ENCODE data around the gene ABCF1.
"Not testable (repeated sequence)": the region's sequence is repeated elsewhere in the genome, so short reads cannot be mapped to it uniquely, and the experiment has no call there.

The ABCF1 gene

DNA sequence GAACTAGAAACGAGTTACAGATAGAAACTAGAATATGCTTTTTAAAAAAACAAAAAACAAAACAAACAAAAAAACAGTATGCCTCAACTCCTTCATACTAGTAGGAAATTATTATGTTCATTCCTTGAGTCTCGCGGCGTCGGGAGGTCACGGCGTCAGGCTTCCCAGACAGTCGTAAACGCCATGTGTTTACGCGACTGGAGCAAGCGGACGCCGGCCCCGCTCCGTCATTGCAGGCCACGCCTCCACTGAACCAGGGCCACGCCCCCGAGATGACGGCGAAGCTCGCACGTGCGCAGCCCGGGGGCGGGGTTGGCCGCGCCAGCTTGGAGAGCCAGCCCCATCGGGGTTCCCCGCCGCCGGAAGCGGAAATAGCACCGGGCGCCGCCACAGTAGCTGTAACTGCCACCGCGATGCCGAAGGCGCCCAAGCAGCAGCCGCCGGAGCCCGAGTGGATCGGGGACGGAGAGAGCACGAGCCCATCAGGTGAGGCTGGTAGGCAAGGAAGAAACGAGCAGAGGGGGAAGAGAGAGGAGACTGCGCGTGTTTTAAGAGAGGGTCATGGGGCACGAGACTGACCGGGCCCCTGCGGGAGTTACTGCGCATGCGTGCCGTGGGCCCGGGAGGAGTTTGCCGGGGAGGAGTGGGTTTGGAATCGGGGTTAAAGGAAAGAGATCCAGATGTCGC is at the start of gene ABCF1:
Gene ABCF1, plus strand, starts transcription at position 368 of the 687 bp plus-strand sequence. Its CDS starts 46 bp downstream, at position 414.
- DNase-seq = peak; percentile 99

DNA sequence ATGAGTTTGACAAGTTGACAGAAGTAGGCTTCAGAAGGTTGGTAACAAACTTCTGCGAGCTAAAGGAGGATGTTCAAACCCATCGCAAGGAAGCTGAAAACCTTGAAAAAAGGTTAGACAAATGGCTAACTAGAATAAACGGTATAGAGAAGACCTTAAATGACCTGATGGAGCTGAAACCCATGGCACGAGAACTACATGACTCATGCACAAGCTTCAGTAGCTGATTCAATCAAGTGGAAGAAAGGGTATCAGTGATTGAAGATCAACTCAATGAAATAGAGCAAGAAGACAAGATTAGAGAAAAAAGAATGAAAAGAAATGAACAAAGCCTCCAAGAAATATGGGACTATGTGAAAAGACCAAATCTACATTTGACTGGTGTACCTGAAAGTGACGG is 49.3 kb upstream of the ABCF1 start:
- DNase-seq = not testable (repeated sequence)

DNA sequence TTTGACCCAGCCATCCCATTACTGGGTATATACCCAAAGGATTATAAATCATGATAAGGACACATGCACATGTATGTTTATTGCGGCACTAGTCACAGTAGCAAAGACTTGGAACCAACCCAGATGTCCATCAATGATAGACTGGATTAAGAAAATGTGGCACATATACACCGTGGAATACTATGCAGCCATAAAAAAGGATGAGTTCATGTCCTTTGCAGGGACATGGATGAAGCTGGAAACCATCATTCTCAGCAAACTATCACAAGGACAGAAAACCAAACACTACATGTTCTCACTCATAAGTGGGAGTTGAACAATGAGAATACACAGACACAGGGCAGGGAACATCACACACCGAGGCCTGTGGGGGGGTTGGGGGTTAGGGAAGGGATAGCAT is 44.8 kb upstream of the ABCF1 start:
- DNase-seq = not testable (repeated sequence)

DNA sequence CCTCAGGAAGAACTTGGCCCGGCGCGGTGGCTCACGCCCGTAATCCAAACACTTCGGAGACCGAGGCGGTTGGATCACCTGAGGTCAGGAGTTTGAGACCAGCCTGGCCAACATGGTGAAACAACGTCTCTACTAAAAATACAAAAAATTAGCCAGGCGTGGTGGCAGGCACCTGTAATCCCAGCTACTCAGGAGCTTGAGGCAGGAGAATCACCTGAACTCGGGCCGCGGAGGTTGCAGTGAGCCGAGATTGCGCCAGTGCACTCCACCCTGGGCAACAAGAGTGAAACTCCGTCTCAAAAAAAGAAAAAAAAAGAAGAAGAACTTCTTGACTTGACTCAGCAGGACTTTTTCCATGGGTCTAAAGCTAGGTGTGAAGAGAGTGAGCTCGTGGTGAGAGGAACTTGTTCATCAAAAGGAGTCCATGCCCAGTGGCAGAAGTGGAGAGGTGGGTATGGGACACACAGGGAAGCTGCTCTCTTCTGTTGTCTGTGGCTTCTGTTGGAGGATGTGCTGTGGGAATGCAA is 41.8 kb upstream of the ABCF1 start:
- peak; percentile 73 for DNase-seq

DNA sequence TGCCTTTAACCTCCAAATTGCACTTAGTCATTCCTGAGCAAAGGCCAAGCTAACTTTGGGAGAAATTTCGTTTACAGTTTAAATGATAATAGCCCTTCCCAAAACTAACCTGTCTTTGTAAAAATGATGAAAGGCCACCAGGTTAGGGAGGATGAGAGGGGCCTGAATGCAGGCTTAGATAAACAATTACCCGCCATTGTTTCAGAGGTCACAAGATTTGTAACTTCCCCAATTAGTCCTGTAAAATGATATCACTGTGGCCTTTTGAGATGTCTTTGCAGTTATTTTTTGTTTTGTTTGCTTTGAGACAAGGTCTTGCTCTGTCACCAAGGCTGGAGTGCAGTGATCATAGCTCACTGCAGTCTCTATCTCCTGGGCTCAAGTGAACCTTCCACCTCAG is 41.2 kb upstream of the ABCF1 start:
- DNase-seq = no peak

DNA sequence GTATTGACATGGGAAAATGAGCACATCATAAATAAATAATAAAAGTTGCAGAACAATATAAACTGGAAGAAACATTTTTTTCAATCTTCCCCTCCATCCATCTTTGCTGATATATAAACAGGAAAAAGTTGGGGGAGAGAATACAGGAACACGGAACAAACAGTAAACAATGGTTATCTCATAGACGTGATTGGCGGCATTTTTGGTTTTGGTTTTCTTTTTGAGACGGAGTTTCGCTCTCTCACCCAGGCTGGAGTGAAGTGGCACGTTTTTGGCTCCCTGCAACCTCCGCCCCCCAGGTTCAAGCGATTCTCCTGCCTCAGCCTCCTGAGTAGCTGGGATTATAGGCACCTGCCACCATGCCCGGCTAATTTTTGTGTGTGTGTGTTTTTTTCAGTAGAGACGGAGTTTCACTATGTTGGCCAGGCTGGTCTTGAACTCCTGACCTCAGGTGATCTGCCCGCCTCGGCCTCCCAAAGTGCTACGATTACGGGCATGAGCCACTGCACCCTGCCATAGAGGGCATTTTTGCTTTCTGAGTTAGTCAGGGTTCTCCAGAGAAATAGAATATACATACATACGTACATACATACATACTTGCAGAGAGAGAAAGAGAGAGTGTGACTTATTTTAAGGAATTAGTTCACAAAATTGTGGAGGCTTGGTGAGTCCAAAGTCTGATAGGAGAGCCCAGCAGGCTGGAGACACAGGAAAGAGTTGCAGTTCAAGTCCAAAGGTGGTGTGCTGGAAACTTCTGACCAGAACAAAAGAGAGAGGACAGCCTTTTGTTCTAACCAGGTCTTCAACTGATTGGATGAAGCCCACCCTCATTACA is 37.6 kb upstream of the ABCF1 start:
- no peak for DNase-seq

DNA sequence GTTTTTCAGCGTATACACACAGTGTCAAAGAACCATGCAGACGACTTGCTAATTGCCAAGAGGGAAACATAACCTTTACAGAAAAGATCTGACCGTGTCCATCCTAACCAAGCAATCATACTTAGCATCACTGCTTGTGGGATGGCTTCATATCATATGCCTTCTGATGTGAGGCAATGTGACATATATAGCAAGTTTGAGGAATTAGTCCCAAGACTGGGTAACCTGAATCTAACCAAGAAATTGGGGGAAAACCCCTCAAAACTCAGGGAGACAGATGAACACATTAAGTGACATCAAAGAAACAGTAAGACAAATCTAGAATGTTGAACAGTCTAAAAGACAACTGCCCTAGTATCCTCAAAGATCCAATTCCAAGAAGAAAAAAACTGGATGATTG is 33.3 kb upstream of the ABCF1 start:
- no peak for DNase-seq

DNA sequence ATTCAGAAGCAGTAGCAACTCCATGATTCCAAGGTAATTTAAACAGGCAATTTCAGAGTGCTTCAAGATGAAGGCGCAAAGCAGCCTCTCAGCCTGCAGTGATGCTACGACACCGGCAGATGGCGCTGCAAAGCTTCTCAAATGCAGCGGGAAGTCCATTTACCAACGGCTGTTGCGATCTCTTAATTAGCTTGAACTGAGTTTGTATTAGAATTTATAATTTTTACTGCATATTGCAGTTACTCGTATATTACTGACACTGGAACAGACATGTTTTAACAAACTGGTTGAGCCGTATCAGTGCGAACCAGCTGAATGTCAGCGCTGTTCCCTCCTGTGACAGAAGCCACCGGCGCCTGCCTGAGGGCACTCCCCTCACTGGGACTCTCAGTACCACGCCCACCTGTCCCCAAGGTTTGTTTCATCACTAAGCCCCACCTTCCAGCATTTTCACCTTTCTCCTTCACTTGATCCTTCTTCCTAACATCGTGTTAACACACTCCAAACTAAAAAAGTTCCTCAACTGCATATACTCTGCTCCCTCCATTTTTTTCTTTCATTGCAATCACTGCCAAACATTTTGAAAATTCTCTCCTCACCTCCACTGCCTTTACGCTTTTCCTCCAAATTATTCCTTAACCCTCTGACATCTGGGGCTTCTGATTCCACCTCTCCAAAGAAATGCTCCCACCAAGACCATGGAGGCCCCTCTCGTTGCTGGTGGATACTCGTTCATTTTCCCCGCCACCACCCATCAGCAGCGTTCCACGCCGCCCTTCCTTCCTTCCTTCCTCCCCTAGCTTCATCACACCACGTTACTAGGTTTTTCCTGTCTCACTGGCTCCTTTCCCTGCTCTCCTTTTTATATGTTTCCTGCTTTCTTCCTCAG is 29.5 kb upstream of the ABCF1 start:
- DNase-seq = peak; percentile 83

DNA sequence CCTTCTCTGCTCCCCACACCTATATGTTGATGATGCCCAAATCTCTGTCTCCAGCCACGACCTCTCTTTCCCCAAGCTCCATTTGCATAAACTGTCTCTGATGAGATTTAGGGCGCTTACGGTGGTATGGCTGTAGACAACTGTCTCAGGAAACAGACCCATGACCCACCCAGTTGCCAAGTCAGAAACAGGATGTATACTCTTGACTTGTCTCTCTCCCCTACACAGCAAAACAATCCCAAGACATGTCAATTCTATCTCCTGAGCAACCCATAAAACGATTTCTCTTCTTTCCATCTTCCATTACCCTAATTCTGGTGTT is 28.9 kb upstream of the ABCF1 start:
- DNase-seq = no peak

DNA sequence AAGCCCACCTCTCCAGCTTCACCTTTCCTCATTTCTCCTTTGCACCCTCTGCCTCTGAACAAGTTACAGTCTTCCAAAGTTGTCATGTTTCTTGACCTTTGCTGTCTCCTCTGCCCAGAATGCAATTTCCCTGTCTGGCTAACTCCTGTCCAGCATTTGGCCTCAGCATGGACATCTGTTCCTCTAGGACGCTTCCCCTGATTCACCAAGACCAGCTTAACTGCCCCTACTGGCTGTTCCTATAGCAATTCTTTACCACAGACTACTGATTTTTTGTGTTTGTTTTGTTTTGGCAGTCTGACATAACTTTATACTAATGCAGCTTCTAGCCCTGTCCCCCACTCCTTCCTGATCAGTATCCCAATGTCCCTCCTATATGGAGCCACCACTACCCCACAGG is 28.3 kb upstream of the ABCF1 start:
- DNase-seq = no peak

DNA sequence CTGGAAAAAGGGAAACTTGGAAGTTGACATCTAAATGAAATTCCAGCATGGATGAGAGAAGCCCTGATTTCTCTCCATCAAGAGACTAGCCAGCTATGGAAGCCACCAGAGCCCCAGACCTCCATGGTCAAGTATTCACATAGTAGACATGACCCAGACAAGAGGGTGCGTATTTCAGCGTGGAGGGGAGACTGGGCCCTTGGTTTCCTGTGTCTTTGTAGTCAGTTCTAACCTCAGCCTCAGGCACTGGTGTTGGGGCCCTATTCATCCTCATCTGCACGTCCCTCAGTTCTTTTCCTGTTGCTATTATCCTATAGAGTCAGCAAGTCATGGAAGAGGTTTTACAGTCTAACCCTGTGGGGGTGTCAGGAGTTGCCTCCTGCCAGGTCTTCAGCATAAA is 27.4 kb upstream of the ABCF1 start:
- DNase-seq = no peak

DNA sequence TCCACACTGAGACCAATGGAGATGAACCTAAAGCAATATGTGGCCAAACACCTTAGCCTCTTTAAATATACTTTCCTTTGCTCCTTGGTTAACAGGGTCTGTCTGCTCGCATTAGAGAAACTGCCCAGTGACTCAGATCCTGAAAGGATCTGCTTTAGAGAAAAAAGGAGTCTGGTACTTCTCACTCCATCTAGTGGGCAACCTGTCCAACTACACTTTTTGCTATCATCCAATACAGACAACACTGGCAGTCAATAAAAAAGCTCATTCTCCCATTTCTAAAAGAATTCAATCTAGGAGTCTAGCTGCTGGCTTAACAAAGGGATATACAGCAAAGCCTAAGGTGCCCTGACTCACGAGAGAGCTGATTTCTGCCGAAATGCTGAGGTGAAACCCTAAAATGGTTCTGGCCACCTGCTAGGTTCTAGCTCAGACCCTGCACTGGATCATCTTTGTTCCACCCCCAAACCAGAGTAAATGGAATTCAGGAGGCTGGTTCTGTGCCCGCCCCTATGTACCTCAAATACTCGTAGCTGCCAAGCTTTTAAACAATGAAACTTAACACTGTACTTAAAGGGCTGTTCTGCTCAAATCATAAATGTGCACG is 26.5 kb upstream of the ABCF1 start:
- DNase-seq = no peak

DNA sequence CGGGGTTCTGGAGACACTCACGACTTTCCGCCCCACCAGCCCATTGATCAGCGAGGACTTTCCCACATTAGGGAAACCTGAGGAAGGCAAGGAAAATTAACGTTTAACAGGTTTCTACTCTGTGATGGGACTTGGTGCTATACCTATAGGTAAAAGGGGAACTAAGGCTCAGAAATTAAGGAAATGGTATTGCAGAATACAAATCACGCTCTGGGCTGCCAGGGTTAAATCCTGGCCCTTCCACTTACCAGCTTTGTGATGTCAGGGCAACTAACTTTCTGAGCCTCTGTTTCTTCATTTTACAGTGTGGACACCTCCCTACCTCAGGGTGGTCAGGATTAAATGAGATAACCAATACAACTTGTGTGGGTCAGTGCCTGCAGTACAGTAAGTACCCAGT is 23.8 kb upstream of the ABCF1 start:
- DNase-seq = no peak

DNA sequence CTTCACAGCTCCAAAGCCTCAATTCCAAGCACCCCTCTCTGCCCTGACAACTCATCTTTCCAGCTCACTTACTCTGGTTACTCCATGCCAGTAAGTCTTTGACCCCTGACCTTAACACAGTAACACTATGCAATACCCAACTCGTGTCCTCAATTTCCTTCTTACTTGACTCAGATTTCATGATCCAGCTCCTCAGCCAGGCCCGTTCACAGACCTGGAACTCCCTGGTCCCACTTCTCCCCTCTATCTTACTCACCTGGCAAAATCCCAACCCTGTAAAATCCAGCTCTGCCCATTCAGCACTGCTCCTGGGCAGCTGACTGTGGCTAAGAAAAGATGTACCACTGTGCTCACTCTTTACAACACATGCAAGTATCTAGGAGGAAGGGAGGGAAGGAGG is 22.9 kb upstream of the ABCF1 start:
- DNase-seq = no peak

DNA sequence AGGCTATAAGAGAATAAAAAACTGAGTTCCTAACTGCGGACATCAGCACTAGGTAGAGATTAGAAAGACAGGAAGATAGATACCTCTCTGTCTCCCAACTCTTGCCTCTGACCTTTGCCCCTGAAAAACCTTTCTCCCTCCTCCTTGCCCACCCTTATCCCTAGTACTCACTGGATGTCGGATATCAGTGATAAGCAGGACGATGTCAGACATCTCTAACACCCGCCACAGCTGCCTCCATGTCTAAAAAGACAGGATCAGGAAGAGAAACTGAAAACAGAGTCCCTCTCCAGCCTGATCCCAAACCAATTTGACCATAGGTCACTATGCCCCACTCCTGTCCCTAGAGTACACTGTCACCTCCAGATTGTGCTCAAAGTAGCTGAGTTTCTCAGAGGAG is 16.8 kb upstream of the ABCF1 start:
- no peak for DNase-seq

DNA sequence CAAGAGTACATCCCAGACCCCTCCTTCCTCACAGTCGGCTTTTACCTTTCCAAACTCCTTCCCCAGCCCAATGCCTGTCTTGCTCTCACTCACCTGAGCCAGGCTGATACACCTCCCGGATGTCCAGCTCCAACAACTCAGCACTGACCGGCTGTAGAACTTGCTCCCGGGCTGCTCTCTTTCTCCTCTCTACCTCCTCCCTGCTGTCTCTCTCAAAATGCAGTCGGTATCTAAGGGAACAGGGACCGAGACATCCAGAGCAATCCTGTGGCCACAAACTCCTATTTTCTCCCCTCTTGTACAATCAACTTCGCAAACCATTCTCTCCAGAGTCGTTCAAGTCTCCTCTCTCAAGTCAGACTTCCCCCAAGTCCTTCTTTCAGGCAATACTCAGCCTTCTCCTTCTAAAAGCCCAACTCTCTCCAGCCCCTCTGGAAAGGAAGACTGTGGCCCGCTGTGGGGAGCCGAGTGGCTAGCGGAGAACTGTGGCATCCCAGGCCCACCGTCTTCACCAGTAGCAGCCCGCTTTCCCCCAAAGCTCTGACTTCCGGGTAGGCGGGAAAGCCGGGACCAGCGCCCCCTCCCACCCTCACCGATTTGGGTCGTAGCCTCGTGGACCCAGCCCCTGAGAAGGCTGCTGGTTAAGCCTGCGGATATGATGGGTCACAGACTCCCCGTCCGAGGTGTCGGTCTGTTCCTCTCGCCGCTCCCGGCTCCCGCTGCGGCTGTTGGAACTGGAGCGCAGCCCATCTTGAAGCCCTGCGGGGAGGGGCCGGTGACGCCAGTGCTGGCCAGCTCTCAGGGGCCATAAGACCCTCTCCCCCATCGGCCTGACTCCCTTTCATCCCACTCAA is 16.1 kb upstream of the ABCF1 start:
- DNase-seq = no peak

DNA sequence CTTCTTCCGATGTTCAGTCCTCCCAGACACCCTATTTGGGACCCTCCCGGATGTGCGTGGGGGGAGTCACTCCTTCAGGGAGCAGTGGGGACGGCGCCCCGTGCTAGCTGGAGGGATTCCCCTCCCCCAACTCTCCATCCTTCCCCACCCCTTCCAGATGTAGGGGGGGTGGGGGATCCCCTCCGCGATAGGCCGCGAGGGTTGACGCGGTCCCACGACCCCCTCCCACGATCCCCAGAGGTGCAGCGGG is 15.5 kb upstream of the ABCF1 start:
- DNase-seq = no peak

DNA sequence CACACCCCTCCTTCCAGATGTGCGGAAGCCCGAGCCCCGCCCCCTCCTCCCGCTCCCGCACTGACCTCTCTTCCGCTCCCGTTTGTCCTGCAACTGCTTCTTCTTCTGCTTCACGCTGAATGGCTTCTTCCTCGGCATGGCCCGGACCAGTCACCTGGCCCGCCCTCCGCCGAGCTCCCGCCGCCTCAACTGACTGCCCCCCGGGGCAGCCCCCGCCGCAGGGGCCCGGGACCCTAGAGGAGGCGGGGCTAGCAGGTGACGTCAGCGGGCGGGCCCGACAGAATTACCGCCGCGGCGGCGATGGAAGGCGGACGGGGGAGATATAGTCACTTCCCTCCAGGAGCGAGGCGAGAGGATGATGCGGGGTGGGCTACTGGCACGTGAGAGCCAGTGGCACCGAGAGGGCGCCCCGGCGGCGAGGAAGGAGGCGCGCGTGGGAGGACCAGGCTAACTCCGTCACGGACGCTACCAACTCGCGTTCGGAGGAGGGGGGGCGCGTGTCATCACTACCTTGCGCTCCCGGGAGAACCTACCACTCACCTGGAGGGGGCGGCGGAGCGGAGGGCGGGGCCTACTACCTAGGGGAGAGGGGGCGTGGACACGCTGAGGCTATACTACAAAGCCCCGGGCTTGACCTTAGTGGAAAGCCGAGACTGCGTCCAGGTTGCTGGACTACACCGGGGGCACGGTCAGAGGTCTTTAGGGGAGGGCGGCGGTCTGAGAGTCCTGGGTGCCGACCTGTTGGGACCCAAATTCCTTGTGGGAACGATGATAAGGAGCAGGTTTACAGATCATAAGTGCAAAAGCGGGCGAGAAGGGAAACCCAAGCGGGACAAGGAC is 15.0 kb upstream of the ABCF1 start, which contains the start of gene GNL1:
Gene GNL1, minus strand, starts transcription at position 424 of the 840 bp plus-strand sequence. Its CDS starts 286 bp downstream, at position 138.
- peak; percentile 100 for DNase-seq

DNA sequence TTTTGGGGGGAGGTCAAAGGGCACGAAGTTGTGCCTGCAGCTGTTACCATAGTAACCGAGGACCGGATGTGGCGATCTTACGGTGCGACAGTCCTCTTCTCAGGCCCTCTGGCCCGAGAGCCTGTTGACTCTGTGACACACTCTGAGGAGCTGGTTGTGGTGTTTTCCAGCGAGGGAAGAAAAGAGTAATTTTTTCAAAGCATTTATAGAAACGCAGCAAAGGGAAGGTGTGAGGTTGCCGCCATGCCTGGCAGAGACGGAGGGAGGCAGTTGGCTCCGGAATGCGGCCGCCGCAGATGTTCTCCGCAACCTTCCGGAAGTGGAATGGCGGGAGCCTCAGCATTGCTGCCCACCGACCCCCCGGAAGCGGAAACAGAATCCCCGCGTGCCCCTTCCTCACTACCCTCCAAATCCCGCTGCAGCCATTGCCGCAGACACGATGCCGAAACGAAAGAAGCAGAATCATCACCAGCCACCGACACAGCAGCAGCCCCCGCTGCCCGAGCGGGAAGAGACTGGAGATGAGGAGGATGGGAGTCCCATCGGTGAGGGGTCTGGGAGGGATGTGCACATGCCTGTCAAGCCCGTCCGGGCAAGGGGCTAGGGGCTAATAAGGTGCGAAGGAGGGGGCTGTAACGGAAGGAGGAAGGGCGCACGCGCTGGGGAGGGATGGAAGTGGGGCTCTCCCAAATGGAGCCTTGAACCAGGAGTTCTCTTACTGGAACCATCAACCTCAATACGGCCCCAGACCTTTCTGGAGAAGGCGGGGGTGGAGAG is 14.1 kb upstream of the ABCF1 start, which contains the start of gene PRR3:
Gene PRR3, plus strand, starts transcription at position 390 of the 777 bp plus-strand sequence. Its CDS starts 50 bp downstream, at position 440.
- peak; percentile 95 for DNase-seq

DNA sequence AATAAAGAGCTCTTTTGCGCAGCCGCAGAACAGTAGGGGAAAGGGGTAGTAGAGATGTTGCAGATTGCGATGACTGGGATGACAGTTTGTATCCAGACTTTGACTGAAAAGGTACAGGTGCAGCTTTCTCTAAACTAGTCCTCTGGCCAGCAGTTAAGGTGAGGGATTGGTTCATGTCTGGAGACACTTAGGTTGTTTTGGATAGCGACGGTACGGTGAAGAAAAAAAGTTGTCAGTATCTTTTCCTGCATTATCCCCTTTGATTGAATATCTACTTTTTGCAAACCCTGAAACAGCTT is 13.6 kb upstream of the ABCF1 start:
- DNase-seq = no peak

Measured in stimulated activated CD4-positive, alpha-beta T cell treated with anti-CD3 and anti-CD28 coated beads, Interleukin-15, amount 100 ng/mL, for 24 hours (primary cell).